Effector memory CD4-positive, alpha-beta T cell (primary cell): ENCODE measurements around the gene EXOC7.

ENCODE experiments used
- DNase-seq, 3 donors: peaks; one replicate each; pipeline ENCODE4 v3.0.0-alpha.2; 2020
- H3K27ac ChIP-seq: 2 replicates; pipeline ENCODE4 v1.7.0; 2013; ENCODE audit warnings: mild to moderate bottlenecking, low read length, moderate library complexity; ENCODE audit not compliant: insufficient read depth, poor library complexity, severe bottlenecking
- H3K27me3 ChIP-seq: replicated peaks from 2 replicates; pipeline ENCODE4 v1.7.0; 2013; ENCODE audit warnings: mild to moderate bottlenecking, low read length; ENCODE audit not compliant: insufficient read depth, control insufficient read depth, poor library complexity, severe bottlenecking
- H3K36me3 ChIP-seq: 2 replicates; pipeline ENCODE4 v1.7.0; 2013; ENCODE audit warnings: mild to moderate bottlenecking, low read length, moderate library complexity; ENCODE audit not compliant: control insufficient read depth, insufficient read depth
- H3K4me1 ChIP-seq: 2 replicates; pipeline ENCODE4 v1.7.0; 2013; ENCODE audit warnings: low read length, mild to moderate bottlenecking; ENCODE audit not compliant: control insufficient read depth, insufficient read depth, poor library complexity, severe bottlenecking
- H3K4me3 ChIP-seq: 2 replicates; pipeline ENCODE4 v1.7.0; 2013; ENCODE audit warnings: low read length, low read depth, mild to moderate bottlenecking; ENCODE audit not compliant: insufficient read depth, poor library complexity, severe bottlenecking
- H3K9me3 ChIP-seq: 2 replicates; pipeline ENCODE4 v1.7.0; 2013; ENCODE audit warnings: mild to moderate bottlenecking, low read length, moderate library complexity; ENCODE audit not compliant: control insufficient read depth

Gene EXOC7

DNA sequence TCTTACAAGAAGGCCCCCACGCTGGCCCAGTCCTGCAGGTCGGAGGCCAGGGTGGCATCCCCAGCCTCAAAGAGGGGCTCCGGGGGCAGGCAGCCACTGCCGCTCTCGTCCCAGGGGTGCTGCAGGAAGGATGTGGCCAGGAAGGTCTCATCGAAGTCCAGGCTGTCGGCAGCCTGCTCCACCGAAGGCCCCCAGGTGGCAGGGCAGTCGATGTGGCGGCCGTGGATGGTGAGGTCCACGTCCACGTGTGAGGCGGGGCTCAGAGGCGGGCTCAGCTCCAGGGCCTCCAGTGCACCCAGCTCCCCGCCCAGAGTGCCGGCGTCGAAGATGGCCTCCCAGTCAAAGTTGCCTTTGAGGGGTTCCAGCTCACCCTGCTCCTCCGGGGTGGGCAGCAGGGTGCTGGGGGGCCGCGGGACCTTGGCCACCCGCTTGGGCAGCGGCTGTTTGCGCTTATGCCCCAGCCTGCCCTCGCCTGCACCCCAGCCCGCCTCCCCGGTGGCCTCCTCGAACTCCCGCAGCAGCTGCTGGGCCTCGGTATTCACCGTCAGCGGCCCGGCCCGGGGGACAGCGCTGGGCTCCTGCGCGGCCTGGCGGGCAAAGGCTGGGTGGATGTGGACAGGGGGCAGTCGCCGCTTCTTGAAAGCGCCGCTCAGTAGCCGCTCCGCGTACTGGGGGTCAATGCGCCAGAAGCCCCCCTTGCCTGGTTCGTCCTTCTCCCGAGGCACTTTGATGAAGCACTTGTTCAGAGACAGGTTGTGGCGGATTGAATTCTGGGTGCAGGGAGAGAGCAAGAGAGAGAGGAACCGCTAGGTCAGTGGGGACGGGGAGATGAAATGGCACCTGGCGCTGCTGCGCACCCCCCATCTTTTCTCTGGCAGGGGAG is 34.0 kb upstream of the EXOC7 start:
- Histone ChIP-seq H3K4me1 (peaks cover 24% of the 10 kb centered on the region), H3K9me3 (no peaks in the 10 kb centered on the region), H3K27ac (no peak overlapping the region), H3K36me3 (no peaks in the 10 kb centered on the region), H3K27me3 (peaks cover 7% of the 10 kb centered on the region), H3K4me3 (no peak overlapping the region)
- DNase-seq = no peak

DNA sequence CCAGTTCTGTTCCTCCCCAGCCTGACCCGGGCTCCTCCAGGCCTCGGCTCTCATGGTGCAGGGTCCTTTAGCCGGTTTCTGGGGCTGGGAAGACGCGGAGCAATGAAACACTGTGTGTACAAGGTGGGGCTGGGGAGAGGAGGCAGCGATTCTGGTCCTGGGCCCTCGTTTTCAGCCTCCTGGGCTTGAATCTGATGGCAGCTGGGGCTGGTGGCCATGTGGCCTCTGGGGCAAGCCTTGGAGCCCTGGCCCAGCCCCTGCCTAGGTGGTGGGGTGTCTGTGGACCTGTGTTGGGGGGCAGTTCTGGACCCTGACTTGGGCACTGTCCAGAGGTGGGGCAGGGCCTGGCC is 33.4 kb upstream of the EXOC7 start:
- H3K9me3 ChIP-seq = no peaks in the 10 kb centered on the region
- no peaks in the 10 kb centered on the region for H3K36me3 ChIP-seq
- H3K4me1 ChIP-seq = peaks cover 21% of the 10 kb centered on the region
- peaks cover 7% of the 10 kb centered on the region for H3K27me3 ChIP-seq
- no peak overlapping the region for H3K4me3 ChIP-seq
- no peak overlapping the region for H3K27ac ChIP-seq
- no peak for DNase-seq

DNA sequence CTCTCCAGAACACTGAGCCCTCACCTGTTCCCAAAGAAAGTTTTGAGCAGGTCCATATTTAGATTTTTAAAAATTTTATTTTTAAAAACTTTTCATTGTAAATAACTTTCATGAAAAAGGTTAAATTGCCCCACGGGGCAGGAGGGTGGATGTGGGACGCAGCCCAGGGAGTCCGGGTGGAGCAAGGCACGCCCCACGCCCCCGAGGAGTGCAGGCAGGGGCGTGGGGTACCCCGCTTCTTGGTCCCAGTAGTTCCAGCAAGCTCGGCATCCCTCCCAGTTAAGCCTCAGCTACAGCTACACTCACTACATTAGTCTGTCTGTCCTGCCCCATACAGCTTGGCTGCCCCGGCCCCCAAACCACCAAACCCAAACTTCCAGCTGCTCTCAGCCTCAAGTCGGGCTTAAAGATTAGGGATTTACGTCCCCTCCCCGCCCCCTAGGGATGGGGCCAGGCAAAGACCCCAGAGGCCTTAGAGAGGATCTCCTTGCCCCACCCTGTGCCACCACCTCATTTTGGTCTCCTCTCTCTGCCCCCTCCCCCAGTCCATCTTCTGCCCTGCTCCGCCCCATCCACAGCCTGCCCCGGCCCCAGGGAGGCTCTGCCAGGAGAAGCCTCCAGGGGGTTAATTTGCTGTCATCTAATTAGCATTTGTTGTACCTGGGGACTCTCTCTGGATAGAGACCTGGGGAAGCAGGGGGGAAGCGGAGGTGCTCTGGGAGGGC is 32.9 kb upstream of the EXOC7 start:
- Histone ChIP-seq H3K9me3 (no peaks in the 10 kb centered on the region), H3K4me3 (no peak overlapping the region), H3K27ac (no peak overlapping the region), H3K27me3 (peaks cover 7% of the 10 kb centered on the region), H3K4me1 (peaks cover 15% of the 10 kb centered on the region), H3K36me3 (no peaks in the 10 kb centered on the region)
- no peak for DNase-seq

DNA sequence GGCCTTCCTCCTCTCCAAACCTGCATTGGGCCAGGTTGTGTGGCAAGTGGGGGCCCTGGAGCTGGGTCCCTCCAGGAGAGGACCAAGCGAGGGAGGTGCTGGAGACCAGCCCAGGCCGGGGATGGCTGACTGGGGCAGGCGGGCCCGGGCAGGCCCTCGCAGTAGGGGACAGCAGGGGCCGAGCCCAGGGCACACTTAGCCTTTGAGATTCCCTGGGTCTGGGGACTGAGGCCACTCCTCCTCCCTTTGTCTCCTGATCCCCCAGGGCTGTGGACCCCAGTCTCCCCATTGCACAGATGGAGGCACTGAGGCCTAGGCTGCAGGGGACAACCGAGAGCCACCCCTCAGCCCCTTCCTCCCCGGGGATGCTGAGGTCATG is 32.2 kb upstream of the EXOC7 start:
- DNase-seq = no peak
- Histone ChIP-seq H3K4me1 (peaks cover 10% of the 10 kb centered on the region), H3K27me3 (peaks cover 5% of the 10 kb centered on the region), H3K36me3 (no peaks in the 10 kb centered on the region), H3K27ac (no peak overlapping the region), H3K4me3 (no peak overlapping the region), H3K9me3 (no peaks in the 10 kb centered on the region)

DNA sequence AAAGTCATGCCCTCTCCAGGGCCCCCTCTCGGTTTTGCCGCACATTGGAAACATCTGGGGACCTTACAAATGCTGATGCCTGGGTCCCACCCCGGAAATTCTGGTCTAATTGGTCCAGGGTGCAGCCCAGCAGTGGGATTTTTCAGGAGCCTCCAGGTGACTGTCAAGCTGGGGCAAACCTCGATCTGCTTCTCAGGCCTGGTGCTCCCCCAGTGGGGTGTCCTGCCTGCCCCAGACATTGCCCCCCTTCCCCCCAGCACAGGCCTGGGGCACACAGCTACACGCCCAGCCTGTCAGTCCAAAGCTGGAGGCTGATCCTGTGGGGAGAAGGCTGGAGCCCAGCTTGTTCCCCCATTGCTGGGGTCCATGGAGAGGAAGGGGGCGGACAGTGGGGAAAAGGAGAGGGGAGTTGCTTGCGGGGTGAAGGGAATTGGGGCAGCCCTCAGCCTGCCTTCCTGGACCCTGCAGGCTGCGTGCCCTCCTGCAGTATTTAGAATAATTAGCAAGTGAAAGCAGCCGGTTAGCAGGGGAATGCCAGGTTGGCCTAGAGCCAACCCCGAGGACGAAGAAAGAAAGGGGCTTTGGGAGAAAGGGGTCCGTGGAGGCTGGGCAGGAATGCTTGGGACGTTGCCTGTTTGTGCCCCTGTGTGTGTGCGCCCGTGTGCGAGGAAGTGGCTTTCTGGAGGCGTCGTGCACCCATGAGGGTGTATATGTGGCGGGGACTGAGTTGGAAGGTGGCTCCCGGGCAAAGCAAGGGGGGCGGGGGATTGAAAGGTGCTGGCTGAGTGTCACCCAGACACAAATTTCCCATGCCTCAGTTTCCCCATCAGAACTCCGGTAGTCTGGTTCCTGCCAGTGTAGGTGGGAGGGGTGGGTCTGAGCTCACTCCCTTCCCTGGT is 31.6 kb upstream of the EXOC7 start:
- Histone ChIP-seq H3K36me3 (no peaks in the 10 kb centered on the region), H3K9me3 (no peaks in the 10 kb centered on the region), H3K27me3 (no peaks in the 10 kb centered on the region), H3K4me3 (no peak overlapping the region), H3K4me1 (peaks cover 3% of the 10 kb centered on the region), H3K27ac (no peak overlapping the region)
- DNase-seq = no peak

DNA sequence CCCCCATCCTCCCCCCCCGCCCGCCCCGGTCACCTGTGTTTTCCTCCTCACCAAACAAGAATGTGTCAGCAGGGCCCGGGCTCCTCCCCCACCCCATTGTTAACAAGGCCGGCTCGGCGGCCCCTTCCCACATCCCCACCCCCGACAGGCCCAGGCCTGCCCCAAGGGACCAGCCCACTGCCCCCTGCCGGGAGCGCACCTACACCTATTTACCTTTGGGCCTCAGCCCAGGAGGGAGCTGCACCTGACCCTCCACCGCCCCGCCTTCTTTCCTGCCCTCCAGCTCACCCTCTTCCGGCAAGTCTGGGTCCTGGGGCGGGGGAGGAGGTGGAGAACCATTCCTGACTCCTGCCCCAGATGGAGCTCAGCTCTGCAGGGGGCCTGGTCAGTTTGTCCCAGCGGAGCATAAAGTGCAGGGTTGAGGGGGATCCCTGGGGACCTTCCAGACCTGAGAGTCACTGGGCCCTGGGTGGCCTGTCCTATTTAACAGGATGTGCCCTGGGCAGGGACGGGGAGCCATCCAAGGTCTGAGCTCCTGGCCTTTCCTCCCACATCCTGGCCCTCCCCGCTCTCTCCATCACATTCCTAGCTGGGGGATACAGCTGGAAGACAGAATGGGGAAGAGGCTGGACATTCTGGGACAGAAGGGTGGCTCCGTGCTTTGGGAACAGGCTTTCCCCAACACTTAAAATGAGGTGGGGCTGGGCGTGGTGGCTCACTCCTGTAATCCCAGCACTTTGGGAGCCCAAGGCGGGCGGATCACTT is 29.2 kb upstream of the EXOC7 start:
- Histone ChIP-seq H3K27me3 (no peaks in the 10 kb centered on the region), H3K27ac (no peak overlapping the region), H3K36me3 (no peaks in the 10 kb centered on the region), H3K4me3 (no peak overlapping the region), H3K4me1 (no peaks in the 10 kb centered on the region), H3K9me3 (no peaks in the 10 kb centered on the region)
- DNase-seq = no peak

DNA sequence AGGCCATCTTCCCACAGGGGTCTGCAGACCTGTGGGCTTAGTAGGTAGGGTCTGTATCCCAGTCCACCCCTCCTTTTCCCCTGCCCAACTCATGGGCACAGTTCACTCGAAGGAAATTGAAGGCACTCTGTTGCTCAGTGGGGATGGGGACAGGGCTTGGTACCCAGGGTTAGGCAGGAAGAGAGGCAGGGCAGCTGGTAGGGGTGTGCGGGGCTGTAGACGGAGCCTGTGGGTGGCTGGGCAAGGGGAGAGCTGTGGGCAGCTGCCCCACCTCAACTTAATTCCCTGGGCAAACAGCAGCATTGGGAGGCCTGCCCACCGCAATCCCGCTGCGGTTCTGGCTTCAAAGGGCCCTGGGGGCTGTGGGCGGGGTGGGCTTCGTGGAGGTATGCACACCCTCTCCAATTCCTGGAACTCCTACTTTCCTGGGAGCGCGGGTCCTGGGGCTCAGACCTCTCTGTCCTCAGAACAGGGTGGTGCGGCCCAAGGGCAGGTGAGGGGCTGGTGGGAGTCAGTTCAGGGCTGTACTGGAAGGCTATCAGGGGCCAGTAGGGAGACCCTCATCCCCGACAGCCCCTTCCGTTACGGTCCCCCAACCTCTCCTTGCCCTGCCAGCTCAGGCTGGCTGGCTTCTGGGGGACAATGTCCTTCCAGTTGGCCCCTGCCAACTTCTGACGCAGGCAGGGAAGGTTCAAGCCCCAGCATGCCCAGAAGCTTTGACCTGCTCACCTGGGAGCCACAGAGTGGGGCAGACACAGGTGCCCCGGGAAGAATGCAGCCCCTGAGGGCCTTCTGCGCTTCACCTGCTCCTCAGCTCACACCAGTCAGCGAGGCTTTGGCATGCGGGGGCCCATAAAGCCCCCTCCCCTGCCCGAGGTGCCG is 28.3 kb upstream of the EXOC7 start:
- Histone ChIP-seq H3K36me3 (no peaks in the 10 kb centered on the region), H3K27ac (no peak overlapping the region), H3K4me1 (no peaks in the 10 kb centered on the region), H3K9me3 (no peaks in the 10 kb centered on the region), H3K27me3 (no peaks in the 10 kb centered on the region), H3K4me3 (no peak overlapping the region)
- no peak for DNase-seq

DNA sequence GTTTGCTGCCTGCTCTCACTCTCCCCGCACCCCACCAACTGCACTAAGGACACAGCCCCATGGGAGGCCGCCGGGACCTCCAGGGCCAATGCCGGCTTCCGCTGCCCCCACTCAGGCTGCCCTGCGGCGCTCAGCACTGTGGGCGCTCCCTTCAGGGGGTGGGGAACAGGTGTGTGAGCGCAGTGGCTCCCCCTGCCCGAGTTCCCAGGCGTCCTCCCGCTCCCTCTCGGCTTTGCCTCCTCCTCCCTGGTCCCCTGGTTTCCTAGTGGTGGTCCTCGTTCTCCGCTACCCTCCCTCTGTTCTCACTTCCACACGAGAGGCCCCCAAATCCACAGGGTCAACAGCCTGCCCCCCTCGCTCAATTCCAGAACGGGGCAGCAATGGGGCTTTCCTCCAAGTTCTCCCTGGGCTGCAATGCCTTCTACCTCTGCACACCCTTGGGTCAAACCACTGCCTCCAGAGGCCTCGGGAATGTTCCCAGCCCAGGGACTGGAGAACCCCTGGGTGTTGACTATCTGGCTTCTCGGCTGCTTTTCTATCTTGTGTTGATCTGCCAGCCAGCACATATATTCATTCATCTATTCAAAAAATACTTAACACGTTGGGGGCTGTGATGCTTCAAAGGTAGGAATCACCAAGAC is 27.6 kb upstream of the EXOC7 start:
- Histone ChIP-seq H3K9me3 (no peaks in the 10 kb centered on the region), H3K4me1 (no peaks in the 10 kb centered on the region), H3K27ac (no peak overlapping the region), H3K27me3 (no peaks in the 10 kb centered on the region), H3K4me3 (no peak overlapping the region), H3K36me3 (no peaks in the 10 kb centered on the region)
- no peak for DNase-seq
